Mesothelial cell of epicardium (in vitro differentiated cells): Measurements from ENCODE around the gene STAP2. TPM values are rescaled to one million over a fixed set of nuclear protein-coding genes. Genes with fewer than 3 reads are reported as not detected.

ENCODE experiments used
- DNase-seq, 2 experiments: peaks; one replicate each; pipeline ENCODE4 v3.0.0; 2021; ENCODE audit warnings: low spot score in 2 of 2; ENCODE audit not compliant: unreplicated experiment in 2 of 2
- H3K27ac Mint-ChIP-seq: 2 replicates; pipeline ENCODE4 v1.8.0; 2021; ENCODE audit warnings: mixed read lengths
- H3K27me3 Mint-ChIP-seq: 2 replicates; pipeline ENCODE4 v1.8.0; 2021; ENCODE audit warnings: low read depth, mixed read lengths
- H3K36me3 Mint-ChIP-seq: 2 replicates; pipeline ENCODE4 v1.8.0; 2021; ENCODE audit warnings: mixed read lengths
- H3K4me1 Mint-ChIP-seq: 2 replicates; pipeline ENCODE4 v1.8.0; 2021; ENCODE audit warnings: mixed read lengths
- H3K4me3 Mint-ChIP-seq: 2 replicates; pipeline ENCODE4 v1.8.0; 2021; ENCODE audit warnings: mild to moderate bottlenecking, moderate library complexity, mixed read lengths
- H3K9me3 Mint-ChIP-seq: 2 replicates; pipeline ENCODE4 v1.8.0; 2021; ENCODE audit warnings: mixed read lengths
- total RNA-seq: library from RNA; stranded (reverse); gene quantifications from 3 replicates; pipeline ENCODE4 v1.2.1, GENCODE V29; 2021
- TF ChIP-seq, protein P1 (sequence below): fragments of 200-600 bp; sonication (generic); IDR thresholded peaks from one replicate; pipeline ENCODE4 v1.5.0; 2021; ENCODE audit warnings: antibody characterized with exemption; ENCODE audit not compliant: unreplicated experiment

The STAP2 gene
- total RNA-seq, 1 donor from 2014 or later = 74.0 TPM

DNA sequence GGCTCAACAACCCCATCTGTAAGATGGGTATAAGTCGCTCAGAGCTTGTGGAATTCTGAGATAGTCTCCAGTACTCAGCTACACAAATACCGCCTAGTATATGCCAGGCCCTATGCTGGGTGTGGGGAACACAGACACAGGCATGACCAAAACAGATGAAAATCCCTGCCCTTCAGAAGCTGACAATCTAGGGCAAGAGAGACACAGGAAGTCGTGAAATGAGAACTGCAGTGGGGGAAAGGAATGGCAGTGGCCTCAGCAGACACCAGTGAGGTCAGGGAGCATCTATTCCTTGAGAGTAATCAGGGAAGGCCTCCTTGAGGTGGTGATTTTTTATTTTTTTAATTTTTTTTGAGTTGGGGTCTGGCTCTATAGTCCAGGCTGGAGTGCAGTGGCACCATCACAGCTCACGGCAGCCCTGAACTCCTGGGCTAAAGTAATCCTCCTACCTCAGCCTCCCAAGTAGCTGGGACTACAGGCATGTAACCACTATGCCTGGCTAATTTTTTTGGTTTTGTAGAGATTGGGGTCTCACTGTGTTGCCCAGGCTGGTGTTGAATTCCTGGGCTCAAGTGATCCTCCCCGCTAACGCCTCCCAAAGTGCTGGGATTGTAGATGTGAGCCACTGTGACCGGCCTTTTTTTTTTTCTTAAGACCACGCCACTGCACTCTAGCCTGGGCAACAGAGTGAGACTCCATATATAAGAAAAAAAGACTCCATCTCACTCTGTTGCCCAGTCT lies 39.6 kb downstream of the STAP2 start:
- no peaks in the 10 kb centered on the region for H3K27me3 Mint-ChIP-seq
- H3K36me3 Mint-ChIP-seq = no peaks in the 10 kb centered on the region
- peaks cover 6% of the 10 kb centered on the region for H3K4me1 Mint-ChIP-seq
- H3K9me3 Mint-ChIP-seq = no peaks in the 10 kb centered on the region
- DNase-seq = no peak
- H3K27ac Mint-ChIP-seq = no peak overlapping the region
- TF ChIP-seq, protein P1, sequence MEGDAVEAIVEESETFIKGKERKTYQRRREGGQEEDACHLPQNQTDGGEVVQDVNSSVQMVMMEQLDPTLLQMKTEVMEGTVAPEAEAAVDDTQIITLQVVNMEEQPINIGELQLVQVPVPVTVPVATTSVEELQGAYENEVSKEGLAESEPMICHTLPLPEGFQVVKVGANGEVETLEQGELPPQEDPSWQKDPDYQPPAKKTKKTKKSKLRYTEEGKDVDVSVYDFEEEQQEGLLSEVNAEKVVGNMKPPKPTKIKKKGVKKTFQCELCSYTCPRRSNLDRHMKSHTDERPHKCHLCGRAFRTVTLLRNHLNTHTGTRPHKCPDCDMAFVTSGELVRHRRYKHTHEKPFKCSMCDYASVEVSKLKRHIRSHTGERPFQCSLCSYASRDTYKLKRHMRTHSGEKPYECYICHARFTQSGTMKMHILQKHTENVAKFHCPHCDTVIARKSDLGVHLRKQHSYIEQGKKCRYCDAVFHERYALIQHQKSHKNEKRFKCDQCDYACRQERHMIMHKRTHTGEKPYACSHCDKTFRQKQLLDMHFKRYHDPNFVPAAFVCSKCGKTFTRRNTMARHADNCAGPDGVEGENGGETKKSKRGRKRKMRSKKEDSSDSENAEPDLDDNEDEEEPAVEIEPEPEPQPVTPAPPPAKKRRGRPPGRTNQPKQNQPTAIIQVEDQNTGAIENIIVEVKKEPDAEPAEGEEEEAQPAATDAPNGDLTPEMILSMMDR = no peak
- no peak overlapping the region for H3K4me3 Mint-ChIP-seq

DNA sequence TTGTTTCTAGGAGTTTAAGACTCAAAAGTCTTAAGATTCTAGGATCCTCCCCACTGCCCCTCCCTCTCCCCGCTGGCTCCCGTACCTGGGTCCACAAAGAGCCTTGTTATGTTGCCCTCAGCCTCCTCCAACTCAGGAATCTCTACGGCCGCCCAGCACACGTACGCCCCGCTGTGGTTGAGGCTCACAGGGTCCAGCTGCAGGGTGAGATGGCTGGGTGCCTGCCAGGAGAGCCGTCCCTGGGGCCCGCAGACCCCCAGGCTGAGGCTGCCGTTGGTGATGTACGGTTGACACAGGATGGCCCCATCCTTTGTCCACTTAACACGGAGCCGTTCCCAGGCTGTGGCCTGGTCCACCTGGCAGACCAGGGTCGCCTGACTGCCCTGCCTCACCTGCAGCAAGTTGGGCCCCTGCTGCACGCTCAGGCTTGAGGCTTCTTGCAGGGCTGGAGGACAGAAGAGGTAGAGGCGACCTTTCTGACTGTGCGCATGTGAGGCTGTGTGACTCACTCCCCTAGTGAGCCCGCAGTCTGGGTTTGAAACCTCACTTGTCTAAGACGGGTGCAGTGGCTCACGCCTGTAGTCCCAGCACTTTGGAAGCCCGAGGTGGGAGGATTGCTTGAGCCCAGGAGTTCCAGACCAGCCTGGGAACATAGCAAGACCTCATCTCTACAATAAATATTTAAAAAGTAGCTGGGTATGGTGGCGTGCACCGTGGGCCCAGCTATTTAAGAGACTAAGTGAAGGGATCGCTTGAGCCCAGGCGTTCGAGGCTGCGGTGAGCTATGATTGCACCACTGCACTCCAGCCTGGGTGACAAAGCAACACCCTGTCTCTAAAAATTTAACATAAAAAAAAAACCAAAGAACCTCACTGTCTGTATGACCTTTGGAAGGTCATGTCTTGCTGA lies 40.5 kb downstream of the STAP2 start:
- Mint-ChIP-seq H3K4me3 (no peak overlapping the region), H3K4me1 (peaks cover 6% of the 10 kb centered on the region), H3K9me3 (no peaks in the 10 kb centered on the region), H3K27ac (no peak overlapping the region), H3K36me3 (no peaks in the 10 kb centered on the region), H3K27me3 (no peaks in the 10 kb centered on the region)
- no peak for DNase-seq
- TF ChIP-seq, protein P1 = no peak

DNA sequence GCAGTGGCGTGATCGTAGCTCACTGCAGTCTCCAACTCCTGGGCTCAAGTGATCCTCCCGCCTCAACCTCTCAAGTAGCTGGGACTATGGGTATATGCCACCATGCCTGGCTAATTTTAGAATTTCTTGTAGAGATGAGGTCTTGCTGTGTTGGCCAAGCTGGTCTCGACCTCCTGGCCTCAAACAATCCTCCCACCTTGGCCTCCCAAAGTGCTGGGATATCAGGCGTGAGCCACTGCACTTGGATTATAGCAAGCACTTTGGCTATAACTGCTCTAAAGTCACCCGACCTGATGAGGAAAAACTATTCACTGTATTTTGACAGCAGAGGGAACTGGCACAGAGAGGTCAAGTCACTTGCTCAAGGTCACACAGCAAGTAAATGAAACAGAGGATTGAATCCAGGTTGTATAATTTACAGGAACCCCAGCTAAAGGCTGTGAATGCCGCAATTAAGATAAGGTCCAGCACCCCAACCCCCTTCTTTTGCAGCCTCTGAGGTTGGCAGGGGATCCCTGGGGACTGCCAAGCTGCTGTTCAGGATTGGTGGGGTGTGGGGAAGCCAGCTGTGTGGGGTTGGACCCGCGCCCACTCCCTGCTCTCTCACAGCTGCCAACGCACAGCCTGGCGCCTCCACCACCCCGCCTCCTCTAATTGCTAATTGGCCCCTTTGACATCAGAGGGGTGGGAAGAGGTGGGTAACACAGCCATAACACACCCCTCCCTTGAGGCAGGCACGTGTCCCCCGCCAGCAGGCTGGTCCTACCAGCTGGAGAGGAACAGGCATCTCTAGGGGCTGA lies 42.5 kb downstream of the STAP2 start:
- TF ChIP-seq, protein P1 = no peak
- no peaks in the 10 kb centered on the region for H3K9me3 Mint-ChIP-seq
- DNase-seq = no peak
- no peaks in the 10 kb centered on the region for H3K4me1 Mint-ChIP-seq
- no peaks in the 10 kb centered on the region for H3K27me3 Mint-ChIP-seq
- no peak overlapping the region for H3K4me3 Mint-ChIP-seq
- no peak overlapping the region for H3K27ac Mint-ChIP-seq
- H3K36me3 Mint-ChIP-seq = no peaks in the 10 kb centered on the region

DNA sequence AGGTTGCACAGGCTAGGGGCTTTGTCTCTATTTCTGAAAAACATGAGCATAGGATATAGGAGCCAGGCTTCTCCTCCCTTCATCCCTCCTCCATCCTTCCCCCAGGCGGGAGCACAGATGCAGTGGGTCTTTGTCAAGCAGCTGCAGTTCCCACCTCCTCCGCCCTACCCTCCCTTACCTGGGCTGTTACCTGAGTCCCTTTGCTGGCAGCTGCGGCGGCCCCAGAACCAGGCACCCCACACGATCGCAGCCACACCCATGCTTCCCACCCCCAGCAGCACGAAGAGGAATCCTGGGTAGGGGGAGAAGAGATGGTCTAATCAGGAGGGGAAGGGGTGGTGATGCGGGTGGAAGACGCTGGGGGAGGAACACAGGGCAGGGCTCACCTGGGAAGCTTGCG lies 44.2 kb downstream of the STAP2 start:
- H3K27ac Mint-ChIP-seq = no peak overlapping the region
- no peaks in the 10 kb centered on the region for H3K27me3 Mint-ChIP-seq
- H3K4me1 Mint-ChIP-seq = no peaks in the 10 kb centered on the region
- no peak overlapping the region for H3K4me3 Mint-ChIP-seq
- no peaks in the 10 kb centered on the region for H3K36me3 Mint-ChIP-seq
- TF ChIP-seq, protein P1 = no peak
- H3K9me3 Mint-ChIP-seq = no peaks in the 10 kb centered on the region
- DNase-seq = no peak

DNA sequence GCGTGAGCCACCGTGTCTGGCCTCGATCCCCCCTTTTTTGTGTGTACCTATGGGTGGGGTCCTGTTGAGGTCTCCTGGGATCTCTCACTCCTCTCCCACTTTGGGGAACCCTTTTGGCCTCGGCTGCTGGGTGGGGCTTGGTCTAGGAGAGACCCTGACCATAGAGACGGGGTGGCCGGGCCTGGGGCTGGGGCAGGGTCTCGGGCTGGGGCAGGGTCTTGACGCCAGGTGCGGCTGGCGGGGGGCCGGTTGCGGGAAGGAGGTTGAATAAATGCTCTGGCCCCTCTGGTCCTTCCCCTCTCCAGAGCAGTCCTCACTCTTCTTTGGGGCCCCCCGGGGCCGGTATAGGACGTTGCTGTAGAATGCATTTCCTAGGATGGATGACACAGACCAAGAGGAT lies 46.1 kb downstream of the STAP2 start:
- no peak overlapping the region for H3K27ac Mint-ChIP-seq
- H3K27me3 Mint-ChIP-seq = no peaks in the 10 kb centered on the region
- TF ChIP-seq, protein P1 = no peak
- no peaks in the 10 kb centered on the region for H3K9me3 Mint-ChIP-seq
- no peak for DNase-seq
- no peaks in the 10 kb centered on the region for H3K36me3 Mint-ChIP-seq
- no peak overlapping the region for H3K4me3 Mint-ChIP-seq
- no peaks in the 10 kb centered on the region for H3K4me1 Mint-ChIP-seq
